Fibroblast of skin of abdomen (primary cell): ENCODE measurements around the gene ZNF682.
"Not testable (repeated sequence)": the region's sequence is repeated elsewhere in the genome, so short reads cannot be mapped to it uniquely, and the experiment has no call there.

Experiments used
- DNase-seq: peaks from one replicate; pipeline ENCODE4 v3.0.0-alpha.2; 2013

ZNF682 gene

DNA sequence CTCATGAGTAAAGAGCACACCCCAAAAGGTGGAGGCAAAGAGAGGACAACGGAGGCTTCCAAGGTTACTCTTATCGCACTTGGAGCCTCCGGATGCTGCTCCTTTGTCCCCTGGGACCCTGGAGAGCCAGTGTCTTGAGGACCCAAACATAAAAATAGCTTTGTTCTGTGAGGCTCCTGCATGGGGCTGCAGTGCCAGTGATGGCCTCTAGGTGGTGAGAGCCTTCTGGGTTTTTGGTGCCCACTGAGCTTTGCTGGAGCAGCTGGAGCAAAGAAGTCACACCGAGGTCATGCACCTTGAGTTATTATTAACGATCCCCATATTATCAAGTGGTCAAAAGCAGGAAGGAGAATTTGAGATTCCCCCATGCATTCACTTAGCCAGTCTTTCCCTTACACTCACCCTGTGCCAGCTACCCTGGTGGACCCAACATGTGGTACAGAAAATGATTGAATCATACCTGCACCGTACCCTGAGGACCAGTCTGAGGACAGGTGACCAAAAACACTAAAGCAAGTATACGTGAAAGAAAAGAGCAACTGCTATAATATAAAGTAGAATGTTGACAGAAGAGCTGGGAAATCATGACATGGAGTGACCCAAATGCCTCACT lies 41.5 kb downstream of the ZNF682 start:
- DNase-seq: no peak

DNA sequence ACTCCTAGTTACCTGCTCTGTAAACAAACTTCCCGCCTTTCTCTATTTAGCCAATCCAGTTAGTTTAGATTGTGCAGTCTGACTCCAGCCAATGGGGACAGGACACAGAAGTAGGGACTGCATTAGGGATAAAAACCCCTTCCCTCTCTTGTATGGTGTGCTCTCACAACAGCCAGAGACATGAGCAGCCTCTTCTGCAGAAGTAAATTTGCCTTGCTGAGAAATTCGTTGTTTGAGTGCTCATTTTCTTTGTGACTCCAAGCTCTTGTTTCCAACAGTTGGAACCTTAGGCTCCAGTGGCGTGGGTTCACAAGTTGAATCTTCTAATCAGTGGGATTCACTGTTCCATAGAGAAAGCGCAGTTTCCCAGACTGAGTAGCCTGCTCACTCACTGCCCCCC lies 72.4 kb downstream of the ZNF682 start:
- DNase-seq: no peak

DNA sequence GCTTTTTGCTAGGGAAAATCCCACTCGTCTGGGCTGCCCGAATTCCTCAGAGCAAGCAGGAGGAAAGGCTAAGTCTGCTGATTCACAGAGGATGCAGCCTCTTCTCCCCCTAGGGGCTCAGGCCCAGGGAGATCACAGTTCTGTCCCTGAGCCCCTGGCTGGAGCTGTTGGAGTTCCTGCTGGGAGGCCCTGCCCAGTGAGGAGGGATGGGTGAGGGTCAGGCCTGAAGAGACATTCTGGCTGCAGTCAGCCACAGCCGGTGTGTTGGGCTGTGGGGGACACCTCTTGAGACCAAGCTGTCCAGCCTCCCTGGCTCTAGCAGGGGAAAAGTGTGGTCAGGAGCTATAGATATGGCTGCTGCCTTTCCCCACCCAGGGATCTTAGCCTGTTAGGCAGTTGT lies 73.2 kb downstream of the ZNF682 start:
- not testable (repeated sequence) for DNase-seq

DNA sequence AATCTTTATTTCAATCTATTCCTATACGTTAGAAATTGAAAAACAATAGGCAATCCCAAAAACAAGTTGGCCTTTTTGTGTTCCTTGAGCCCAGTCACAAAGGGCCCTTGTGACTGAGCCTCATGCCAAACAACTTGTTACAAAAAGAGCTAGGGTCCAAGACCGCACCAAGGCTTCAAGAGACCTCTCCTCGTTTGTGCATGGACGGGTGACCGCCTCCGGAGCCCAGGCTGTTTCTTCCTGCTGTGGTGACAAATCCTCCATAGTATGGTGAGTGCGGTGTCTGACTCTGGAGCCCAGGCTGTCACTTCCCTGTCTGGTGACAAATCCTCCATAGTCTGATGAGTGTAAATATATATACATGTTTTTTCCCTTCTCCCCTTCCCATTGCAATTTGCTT lies 74.9 kb downstream of the ZNF682 start:
- DNase-seq: no peak

DNA sequence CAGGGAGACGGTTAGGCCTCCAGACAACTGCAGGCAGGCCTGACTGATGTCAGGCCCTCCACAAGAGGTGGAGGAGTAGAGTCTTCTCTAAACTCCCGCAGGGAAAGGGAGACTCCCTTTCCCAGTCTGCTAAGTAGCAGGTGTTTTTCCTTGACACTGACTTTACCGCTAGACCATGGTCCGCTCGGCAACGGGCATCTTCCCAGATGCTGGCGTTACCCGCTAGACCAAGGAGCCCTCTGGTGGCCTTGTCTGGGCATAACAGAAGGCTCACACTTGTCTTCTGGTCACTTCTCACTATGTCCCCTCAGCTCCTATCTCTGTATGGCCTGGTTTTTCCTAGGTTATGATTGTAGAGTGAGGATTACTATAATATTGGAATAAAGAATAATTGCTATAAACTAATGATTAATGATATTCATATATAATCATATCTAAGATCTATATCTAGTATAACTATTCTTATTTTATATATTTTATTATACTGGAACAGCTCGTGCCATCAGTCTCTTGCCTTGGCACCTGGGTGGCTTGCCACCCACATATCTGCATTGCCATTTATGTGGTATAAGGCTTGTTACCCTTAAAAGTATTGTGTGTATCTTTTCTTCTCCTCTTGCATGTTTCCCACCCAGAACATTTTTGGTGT lies 80.0 kb downstream of the ZNF682 start:
- DNase-seq: peak; percentile 12

DNA sequence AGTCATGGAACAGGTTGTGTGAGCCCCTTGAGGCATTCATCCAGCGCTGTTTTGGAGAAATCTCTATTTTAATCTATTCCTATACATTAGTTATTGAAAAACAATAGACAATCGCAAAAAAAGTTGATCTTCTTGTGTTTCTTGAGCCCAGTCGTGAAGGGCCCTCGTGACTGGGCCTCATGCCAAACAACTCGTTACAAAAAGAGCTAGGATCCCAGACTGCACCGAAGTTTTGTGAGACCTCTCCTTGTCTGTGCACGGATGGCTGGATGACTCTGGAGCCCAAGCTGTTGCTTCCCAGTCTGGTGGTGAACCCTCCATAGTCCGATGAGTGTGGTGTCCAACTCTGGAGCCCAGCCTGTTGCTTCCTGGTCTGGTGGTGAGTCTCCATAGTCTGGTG lies 81.5 kb downstream of the ZNF682 start:
- DNase-seq: not testable (repeated sequence)

DNA sequence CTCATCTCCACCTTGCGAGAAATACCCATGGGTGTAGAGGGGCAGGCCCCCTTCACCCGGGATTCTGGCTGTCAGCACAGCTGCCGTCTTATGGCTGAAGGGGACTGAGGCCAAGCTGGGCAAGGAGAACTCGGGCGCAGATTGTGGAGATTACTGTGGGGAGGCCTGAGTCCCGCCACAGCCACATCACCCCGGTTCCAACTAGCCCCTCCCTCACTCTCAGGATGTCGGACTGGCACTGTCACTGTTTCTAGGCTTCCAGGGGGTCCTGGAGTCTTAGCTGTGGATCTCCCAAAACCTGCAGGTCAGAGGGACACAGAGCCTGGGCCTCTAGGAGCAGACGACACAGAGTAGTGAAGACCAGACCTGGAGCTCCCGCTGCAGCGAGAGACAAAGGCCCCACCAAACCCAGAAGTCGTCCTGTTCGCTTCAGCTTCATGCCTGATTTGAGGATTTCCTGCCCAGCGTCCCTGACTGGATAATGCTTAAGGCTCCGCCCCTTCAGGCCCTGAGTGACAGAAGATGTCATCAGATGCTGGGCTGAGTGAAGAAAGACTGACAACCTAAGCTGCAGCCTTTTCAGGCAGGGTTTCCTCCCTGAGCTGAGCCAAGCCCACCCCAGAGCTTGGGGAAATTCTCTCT lies 82.8 kb downstream of the ZNF682 start:
- DNase-seq: no peak

DNA sequence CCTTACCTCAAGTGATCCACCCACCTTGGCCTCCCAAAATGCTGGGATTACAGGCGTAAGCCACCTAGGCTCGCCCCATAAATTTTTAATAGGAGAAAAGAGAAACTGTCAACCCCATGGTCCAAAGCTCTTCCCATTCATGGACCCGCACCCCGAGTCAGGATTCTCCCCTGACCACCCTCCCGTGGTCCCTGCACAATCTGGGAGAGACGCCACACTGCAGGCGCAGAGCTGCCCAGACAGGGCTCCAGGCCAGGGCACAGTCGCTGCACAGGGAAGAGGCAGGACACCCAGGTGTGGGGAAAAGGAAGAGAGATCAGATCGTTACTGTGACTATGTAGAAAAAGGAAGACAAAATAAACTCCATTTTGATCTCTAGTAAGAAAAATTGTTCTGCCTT lies 84.1 kb downstream of the ZNF682 start:
- DNase-seq: no peak
